Endothelial cell of umbilical vein (primary cell): ENCODE results near the gene VAPB. TPM values are rescaled to one million over a fixed set of nuclear protein-coding genes. Genes with fewer than 3 reads are reported as not detected.
A peak's percentile ranks its signal among the peaks of the same experiment; 100 is the strongest.

Experiments
- BruUV-seq: library from RNA; stranded (reverse); fragments of 400-500 nt; replicated peaks from 2 replicates; lab custom pipeline; 2021; lab: Mats Ljungman, UMichigan
- CTCF ChIA-PET: fragments of 300-600, 350-600 bp; sonication (Branson Sonifier 250); formaldehyde crosslinking; loops from one replicate; lab custom pipeline; 2021; ENCODE audit warnings: antibody characterized with exemption, inconsistent platforms; lab: Charles Lee
- POLR2A ChIA-PET: fragments of 300-600, 350-600 bp; sonication (Branson Sonifier 250); formaldehyde crosslinking; loops from one replicate; lab custom pipeline; 2021; ENCODE audit warnings: antibody characterized with exemption, inconsistent platforms; lab: Charles Lee
- DNase-seq: peaks from one replicate; pipeline ENCODE4 v3.0.0-alpha.2; 2011; ENCODE audit warnings: low read depth, low spot score
- FAIRE-seq: peaks from 2 replicates; lab custom pipeline; 2011; peaks lifted over from hg19 to GRCh38; lab: Jason Lieb, UNC
- H2AFZ ChIP-seq: 2 replicates; pipeline ENCODE4 v1.6.0; 2012; ENCODE audit warnings: low read depth, low read length, control low read depth, inconsistent platforms
- H3K27ac ChIP-seq: 2 replicates; pipeline ENCODE4 v1.5.1; 2011; ENCODE audit warnings: low read depth, mild to moderate bottlenecking, control low read depth, low read length, moderate library complexity; ENCODE audit not compliant: insufficient read depth
- H3K27me3 ChIP-seq, 2 experiments: 2 replicates each; pipeline versions ENCODE4 v1.6.0 to v1.6.1; 2011; ENCODE audit warnings: low read length in 2 of 2, mixed read lengths in 1 of 2; ENCODE audit not compliant: control insufficient read depth in 2 of 2, insufficient read depth in 2 of 2
- H3K36me3 ChIP-seq, 2 experiments: 2 replicates in 1 of 2; 3 replicates in 1 of 2; pipeline ENCODE4 v1.5.1; 2011; ENCODE audit warnings: low read length in 2 of 2, mild to moderate bottlenecking in 1 of 2, moderate library complexity in 1 of 2; ENCODE audit not compliant: control insufficient read depth in 2 of 2, insufficient read depth in 2 of 2; ENCODE audit errors: extremely low read depth in 1 of 2
- H3K4me1 ChIP-seq: 3 replicates; pipeline ENCODE4 v1.5.1; 2011; ENCODE audit warnings: mild to moderate bottlenecking, low read length; ENCODE audit not compliant: control insufficient read depth, insufficient read depth; ENCODE audit errors: extremely low read depth
- H3K4me2 ChIP-seq: 2 replicates; pipeline ENCODE4 v1.6.1; 2011; ENCODE audit warnings: low read length, control low read depth, mixed read lengths; ENCODE audit not compliant: insufficient read depth
- H3K4me3 ChIP-seq, 3 experiments: fragments of 200-600 bp in 1 of 3; sonication (generic), shearing (Covaris generic) in 1 of 3; replicated peaks in 1 of 3; 2 replicates each; pipeline ENCODE4 v1.5.1; 2011 to 2016; ENCODE audit warnings: control low read depth in 3 of 3, low read length in 3 of 3, mild to moderate bottlenecking in 2 of 3, inconsistent platforms in 1 of 3, low read depth in 1 of 3, moderate library complexity in 1 of 3; ENCODE audit not compliant: insufficient read depth in 1 of 3
- H3K79me2 ChIP-seq: 2 replicates; pipeline ENCODE4 v1.6.0; 2012; ENCODE audit warnings: low read length, inconsistent platforms; ENCODE audit not compliant: control insufficient read depth, insufficient read depth
- H3K9ac ChIP-seq: replicated peaks from 2 replicates; pipeline ENCODE3; 2011; ENCODE audit warnings: low read length, control low read depth; ENCODE audit not compliant: insufficient read depth; ENCODE audit errors: extremely low read depth
- H3K9me1 ChIP-seq: replicated peaks from 3 replicates; pipeline ENCODE4 v1.6.0; 2011; ENCODE audit warnings: mild to moderate bottlenecking, low read length; ENCODE audit not compliant: control insufficient read depth, insufficient read depth; ENCODE audit errors: extremely low read depth
- H3K9me3 ChIP-seq: replicated peaks from 2 replicates; pipeline ENCODE4 v1.5.1; 2012; ENCODE audit warnings: low read length, inconsistent platforms; ENCODE audit not compliant: control insufficient read depth, insufficient read depth
- H4K20me1 ChIP-seq: replicated peaks from 2 replicates; pipeline ENCODE3; 2011; ENCODE audit warnings: mild to moderate bottlenecking, low read length; ENCODE audit not compliant: control insufficient read depth, insufficient read depth; ENCODE audit errors: extremely low read depth
- FOS ChIP-seq: IDR thresholded peaks from 2 replicates; pipeline ENCODE4 v1.6.1; 2011; ENCODE audit warnings: mild to moderate bottlenecking, low read length, moderate library complexity, borderline replicate concordance; ENCODE audit not compliant: insufficient read depth
- GATA2 ChIP-seq: IDR thresholded peaks from 2 replicates; pipeline ENCODE4 v1.7.0; 2011; ENCODE audit warnings: low read depth, mild to moderate bottlenecking, moderate library complexity, mixed read lengths, low read length; ENCODE audit not compliant: insufficient read length, insufficient read depth
- JUN ChIP-seq: IDR thresholded peaks from 2 replicates; pipeline ENCODE4 v1.6.1; 2011; ENCODE audit warnings: borderline replicate concordance, low read depth; ENCODE audit not compliant: insufficient read length, insufficient read depth
- POLR2A ChIP-seq: IDR thresholded peaks from 2 replicates; pipeline ENCODE4 v1.6.1; 2012; ENCODE audit warnings: low read depth, mild to moderate bottlenecking, control low read depth, low read length
- POLR2AphosphoS5 ChIP-seq: IDR thresholded peaks from 2 replicates; pipeline ENCODE4 v1.6.1; 2012; ENCODE audit warnings: low read depth, mild to moderate bottlenecking, control low read depth, low read length, moderate library complexity; ENCODE audit not compliant: insufficient read depth
- dilution Hi-C: fragments of 300-500 bp; cut with MboI; formaldehyde crosslinking; loops from one replicate; pipeline ENCODE4 v1.15.0; 2019; ENCODE audit warnings: low sequenced_read_pairs; ENCODE audit not compliant: extremely low pct_ligation_motif_present
- intact Hi-C: fragments of 100-400 bp; cut with micrococcal nuclease; formaldehyde crosslinking; loops from one replicate; pipeline ENCODE4 v1.10.0; 2022
- polyA plus RNA-seq, 4 experiments: library from polyadenylated mRNA; depleted of rRNA in 3 of 4; stranded (reverse) in 3 of 4; unstranded in 1 of 4; fragments of >200 nt; gene quantifications; 2 replicates each; pipeline versions ENCODE4 v1.2.1 to v1.2.3, GENCODE V29; 2011 to 2012; ENCODE audit warnings: missing spikeins in 1 of 4
- total RNA-seq: library from RNA; stranded (reverse); gene quantifications from 2 replicates; pipeline ENCODE4 v1.2.3, GENCODE V29; 2021
- TF ChIP-seq, protein P1 (sequence below): IDR thresholded peaks from 2 replicates; pipeline ENCODE4 v1.6.1; 2011; ENCODE audit not compliant: insufficient read depth, insufficient read length
- TF ChIP-seq, protein P2 (sequence below), 2 donors: IDR thresholded peaks; 1 replicate in 1 of 2; 2 replicates in 1 of 2; pipeline ENCODE4 v1.5.1; 2011; ENCODE audit warnings: low read length in 2 of 2, mild to moderate bottlenecking in 2 of 2, moderate library complexity in 2 of 2, control low read depth in 1 of 2, inconsistent platforms in 1 of 2, low read depth in 1 of 2; ENCODE audit not compliant: insufficient read depth in 1 of 2; ENCODE audit errors: extremely low read depth in 1 of 2

The VAPB gene
- total and polyA plus RNA-seq, 2 donors (not counting 3 experiments of a cell fraction or from before 2014, with no cell fraction given), result 17.9 to 48.9 TPM

DNA sequence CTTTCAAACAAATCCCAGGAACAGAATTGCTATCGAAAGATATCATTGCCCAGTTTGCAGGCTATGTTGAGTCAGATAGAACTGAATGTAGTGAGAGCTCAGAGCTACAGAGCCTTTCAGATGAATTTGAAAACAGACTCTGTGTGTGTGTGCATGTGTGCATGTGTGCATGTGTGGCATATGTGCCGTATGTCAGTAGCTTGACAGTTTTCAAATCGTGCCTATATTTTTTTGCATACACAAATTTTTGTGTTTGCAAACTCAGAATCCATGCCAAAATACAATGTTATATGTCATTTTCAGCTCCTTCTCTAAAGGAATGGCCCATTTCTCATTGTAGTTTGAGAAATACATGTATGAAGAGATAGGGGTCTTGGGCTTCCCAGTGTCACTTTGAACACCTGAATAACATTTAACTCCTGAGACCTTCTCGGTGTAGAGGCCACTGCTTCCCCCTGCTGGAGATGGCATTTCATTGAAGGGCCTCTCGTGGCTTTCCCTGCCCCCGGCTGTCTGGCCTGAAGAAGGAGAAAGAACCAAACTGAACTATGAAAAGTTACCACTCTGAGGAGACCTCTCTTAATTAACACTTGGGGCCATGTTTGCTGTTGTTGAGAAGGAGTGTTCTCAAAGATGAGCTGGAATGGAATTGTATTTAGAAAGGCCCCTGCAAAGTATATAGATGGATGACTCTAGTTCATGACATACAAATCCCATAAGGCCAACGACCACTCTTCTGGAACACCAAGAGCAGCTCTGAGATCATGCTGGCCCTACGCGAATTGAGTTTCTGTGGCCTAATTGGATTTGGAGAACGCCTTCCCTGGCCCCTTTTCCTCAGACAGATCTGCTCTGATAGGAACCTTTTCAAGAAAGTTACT, 58.7 kb downstream of the VAPB start:
- TF ChIP-seq JUN, result no peak
- TF ChIP-seq, protein P1, sequence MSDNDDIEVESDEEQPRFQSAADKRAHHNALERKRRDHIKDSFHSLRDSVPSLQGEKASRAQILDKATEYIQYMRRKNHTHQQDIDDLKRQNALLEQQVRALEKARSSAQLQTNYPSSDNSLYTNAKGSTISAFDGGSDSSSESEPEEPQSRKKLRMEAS, result no peak
- TF ChIP-seq POLR2AphosphoS5, result no peak
- no peak for TF ChIP-seq FOS
- TF ChIP-seq POLR2A, result no peak
- no peak for TF ChIP-seq GATA2
- TF ChIP-seq, protein P2, sequence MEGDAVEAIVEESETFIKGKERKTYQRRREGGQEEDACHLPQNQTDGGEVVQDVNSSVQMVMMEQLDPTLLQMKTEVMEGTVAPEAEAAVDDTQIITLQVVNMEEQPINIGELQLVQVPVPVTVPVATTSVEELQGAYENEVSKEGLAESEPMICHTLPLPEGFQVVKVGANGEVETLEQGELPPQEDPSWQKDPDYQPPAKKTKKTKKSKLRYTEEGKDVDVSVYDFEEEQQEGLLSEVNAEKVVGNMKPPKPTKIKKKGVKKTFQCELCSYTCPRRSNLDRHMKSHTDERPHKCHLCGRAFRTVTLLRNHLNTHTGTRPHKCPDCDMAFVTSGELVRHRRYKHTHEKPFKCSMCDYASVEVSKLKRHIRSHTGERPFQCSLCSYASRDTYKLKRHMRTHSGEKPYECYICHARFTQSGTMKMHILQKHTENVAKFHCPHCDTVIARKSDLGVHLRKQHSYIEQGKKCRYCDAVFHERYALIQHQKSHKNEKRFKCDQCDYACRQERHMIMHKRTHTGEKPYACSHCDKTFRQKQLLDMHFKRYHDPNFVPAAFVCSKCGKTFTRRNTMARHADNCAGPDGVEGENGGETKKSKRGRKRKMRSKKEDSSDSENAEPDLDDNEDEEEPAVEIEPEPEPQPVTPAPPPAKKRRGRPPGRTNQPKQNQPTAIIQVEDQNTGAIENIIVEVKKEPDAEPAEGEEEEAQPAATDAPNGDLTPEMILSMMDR (IDR thresholded peaks at IDR 0.05; ENCODE audit: extremely low read depth in 1 of 2, insufficient read depth in 1 of 2, low read depth in 1 of 2, low read length in 2 of 2), result peak; percentile 68 to 73
- peaks cover 10 to 13% of the 10 kb centered on the region in 2 experiments for H3K36me3 ChIP-seq
- intact Hi-C loops, result loop anchor here (1.0 to 2.0 kb wide), 3 partner anchors 59 to 210 kb away; partner anchors contain the start of gene VAPB

More for the DNA sequence above, 58.7 kb downstream of the VAPB start:
- Histone ChIP-seq H3K4me2 (no peak overlapping the region), H3K9me3 (no peaks in the 10 kb centered on the region), H2AFZ (no peak overlapping the region), H4K20me1 (no peaks in the 10 kb centered on the region), H3K4me3 (no peak overlapping the region), H3K4me1 (no peaks in the 10 kb centered on the region), H3K27me3 (no peaks in the 10 kb centered on the region), H3K79me2 (peaks cover 2% of the 10 kb centered on the region), H3K27ac (no peak overlapping the region), H3K9me1 (no peaks in the 10 kb centered on the region), H3K9ac (no peak overlapping the region)
- DNase-seq (peak; percentile 66), FAIRE-seq (peak; percentile 83)
- dilution Hi-C loops, result no loop called here
- CTCF ChIA-PET, result interaction anchor here (0.7 to 4.5 kb wide), 14 partner anchors 8 to 236 kb away, joined by 3 to 31 read pairs (median 4); partner anchors contain the start of gene VAPB
- POLR2A ChIA-PET, result no interaction called here
- BruUV-seq, result no TSS peak
